ENCODE data around the gene OBP2A.
A peak's percentile ranks its signal among the peaks of the same experiment; 100 is the strongest.
"Not testable (repeated sequence)": the region's sequence is repeated elsewhere in the genome, so short reads cannot be mapped to it uniquely, and the experiment has no call there.

OBP2A gene

DNA sequence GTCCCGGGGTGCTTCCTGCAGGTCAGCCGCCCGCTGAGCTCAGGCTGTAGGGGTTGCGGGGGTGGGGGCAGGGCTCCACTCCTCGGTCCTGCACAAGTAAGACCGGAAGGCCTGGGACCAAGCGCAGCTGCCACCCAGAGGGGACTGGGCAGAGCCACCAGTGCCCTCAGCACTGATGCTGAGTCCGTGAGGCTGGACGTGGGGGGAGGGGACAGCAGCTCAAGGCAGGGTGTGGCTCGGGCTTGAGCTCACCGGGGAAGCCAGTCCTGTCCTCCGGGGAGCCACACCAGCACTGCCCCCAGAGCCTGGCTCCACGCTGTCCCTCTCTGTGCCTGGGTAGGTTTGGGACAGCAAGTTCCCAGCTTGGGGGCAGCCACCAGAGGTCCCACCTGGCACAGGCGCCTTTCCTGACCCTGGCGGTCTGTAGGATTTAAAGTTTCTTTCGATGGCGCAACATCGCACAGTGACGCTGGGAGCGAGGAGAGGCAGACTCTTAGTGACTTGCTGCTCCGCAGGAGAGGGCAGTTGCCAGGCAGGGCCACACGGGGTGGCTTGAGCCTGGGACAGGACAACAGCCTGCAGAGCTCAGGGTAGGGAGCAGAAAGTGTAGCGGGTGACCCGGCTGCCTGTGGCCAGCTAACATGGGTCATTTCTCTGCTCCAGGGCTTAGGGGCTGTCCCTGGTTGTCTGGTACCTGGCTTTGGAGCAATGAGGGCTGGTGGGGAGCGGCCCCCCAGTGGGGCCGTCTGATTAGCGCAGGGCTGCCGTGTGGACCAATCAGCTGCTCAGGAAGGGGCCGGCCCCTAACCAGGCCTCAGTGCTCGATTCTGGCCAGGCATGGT, 19.0 kb upstream of the OBP2A start:
- DNase-seq, result no peak

DNA sequence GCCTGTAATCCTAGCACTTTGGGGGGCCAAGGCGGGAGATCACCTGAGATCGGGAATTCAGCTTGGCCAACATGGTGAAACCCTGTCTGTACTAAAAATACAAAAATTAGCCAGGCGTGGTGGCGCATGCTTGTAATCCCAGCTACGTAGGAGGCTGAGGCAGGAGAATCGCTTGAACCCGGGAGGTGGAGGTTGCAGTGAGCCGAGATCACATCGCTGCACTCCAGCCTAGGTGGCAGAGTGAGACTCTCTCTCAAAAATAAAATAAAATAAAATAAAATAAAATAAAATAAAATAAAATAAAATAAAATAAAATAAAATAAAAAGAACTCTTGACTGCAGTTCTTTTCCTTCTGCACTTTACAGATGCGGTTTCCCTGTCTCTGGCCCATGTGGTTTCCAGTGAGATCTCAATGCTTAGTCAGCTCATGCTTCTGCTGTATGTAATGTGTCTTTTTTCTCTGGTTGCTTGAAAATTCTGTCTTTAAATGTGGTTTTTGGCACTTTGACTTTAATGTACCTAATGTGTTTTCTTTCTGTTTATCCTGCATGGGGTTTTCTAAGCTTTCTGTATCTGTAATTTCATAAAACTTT, 17.0 kb upstream of the OBP2A start:
- not testable (repeated sequence) for DNase-seq

DNA sequence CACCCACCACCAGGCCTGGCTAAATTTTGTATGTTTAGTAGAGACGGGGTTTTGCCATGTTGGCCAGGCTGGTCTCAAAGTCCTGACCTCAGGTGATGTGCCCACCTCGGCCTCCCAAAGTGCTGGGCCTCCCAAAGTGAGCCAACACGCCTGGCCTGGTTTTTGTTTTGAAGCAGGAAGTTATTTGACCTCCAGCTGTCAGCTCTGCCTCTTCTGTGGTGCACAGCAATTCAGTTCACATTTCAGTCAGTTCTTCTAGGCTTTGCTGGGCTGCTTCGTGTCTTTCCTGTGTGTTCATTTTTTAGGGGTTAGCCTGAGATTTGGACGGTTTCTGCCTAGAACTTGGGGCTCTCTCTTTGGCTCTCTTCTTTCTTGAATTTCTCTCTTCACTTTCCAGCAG, 15.8 kb upstream of the OBP2A start:
- DNase-seq, result no peak

DNA sequence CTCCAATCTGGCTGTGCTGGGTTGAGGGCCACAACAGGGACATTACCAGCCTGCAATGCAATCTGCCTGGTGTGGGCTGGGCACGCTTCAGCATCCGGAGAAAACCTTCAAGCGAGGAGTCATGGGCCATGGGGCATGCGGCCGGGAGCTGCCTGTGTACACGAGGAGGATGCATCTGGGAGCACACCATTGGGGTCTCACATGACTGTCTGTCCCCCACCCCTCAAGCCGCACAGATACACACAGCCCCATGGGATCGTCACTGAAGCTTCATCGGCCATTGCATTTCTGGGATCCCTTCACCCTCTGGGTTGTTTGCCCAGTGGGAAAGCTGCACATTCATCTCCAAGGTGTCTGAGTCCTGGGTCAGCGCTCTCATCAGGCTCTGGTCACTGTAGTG, 14.8 kb upstream of the OBP2A start:
- DNase-seq, result no peak

DNA sequence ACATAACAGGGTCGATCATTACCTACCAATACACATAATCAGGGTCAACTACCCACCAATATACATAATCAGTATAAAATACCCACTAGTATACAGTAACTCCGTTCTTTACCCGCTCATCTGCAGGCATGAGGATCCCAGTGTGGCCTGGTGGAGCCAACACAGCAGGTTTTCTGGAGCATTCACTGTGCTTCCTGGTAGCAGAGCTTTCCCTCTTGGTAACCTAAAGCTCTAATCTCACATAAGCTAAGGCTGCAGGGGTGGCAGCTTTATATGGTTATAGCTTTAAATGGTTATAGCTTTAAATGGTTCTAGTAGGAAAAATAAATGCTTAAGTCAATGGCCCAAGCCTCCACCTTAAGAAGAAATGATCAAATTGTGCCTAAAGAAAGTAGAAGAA, 12.8 kb upstream of the OBP2A start:
- no peak for DNase-seq

DNA sequence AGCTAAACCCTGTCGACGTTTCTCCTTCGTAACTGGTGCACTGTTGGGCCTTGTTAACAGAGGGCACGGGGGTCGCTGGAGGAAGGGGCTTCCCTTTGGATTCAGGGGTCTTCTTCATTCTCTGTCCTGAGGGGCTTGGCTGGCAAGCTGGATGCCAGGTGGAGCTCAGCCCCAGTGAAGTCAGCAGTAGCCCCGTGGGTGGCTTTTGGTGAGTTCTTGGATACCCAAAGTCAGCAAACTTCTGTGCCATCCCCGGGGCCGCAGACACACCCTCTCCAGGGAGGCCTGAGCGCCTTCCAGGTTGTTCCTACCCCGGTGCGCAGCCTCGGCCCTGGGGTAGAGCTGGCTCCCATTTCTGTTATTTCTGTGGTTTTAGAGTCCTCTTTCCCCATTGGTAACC, 12.3 kb upstream of the OBP2A start:
- no peak for DNase-seq

DNA sequence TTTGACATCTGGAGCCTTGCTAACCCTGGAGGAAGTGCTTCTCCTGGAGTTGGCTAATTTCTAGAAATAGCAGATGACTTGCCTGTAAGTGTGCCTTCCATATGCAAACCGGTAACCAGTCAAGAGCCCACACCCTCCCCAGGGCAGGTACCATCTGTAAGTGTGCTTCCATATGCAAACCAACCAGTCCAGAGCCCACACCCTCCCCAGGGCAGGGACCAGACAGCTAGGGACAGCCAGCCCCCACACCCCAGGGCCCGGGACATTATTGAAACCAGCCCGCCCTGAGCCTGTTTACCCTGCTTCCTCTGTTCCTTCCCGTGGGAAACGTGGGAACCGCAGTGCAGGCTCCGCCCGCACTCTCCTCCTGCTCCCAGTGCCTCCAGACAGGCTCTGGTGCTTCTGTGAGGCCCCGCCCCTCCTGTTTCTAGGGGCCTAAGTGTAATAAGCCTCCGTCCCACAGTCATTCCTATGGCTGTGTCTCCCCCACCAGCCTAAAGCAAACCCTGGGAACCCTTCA, 11.7 kb upstream of the OBP2A start:
- DNase-seq, result not testable (repeated sequence)

DNA sequence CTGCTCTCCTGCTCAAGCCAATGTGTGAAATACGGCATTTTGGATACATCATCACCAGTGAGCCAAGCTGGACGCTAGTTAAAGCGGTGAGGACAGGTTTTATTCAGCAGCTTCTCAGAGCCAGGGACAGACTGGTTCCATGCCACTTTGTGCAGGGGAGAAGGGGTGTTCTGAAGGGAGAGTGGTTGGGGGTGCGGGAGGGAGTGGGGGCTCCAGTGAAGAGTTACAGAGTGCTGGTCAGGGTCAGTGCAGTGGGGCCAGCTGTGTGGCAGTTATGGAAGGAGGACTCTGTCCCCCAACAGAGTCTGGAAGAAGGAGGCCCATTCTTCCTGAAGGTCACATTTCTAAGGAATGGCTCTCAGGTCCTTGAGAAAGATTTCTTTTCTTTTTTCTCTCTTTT, 11.1 kb upstream of the OBP2A start:
- not testable (repeated sequence) for DNase-seq

DNA sequence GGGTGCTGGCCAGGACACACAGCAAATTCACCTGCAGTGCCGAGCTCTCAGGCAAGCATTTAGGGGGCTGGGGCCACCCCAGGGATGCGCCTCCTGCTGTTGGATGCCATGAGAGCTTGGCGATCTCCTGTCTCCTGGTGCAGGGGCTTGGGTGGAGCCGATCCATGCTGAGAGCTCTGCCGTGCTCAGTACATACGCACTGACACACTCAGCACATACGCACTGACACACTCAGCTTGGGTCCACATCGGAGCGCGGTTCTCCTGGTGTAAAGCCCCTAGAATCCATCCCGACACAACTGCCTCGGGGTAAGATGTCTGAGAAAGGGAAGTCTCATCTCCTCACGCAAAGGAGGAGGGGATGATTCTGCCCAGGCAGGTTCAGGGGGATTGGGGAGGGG, 10.3 kb upstream of the OBP2A start:
- not testable (repeated sequence) for DNase-seq

DNA sequence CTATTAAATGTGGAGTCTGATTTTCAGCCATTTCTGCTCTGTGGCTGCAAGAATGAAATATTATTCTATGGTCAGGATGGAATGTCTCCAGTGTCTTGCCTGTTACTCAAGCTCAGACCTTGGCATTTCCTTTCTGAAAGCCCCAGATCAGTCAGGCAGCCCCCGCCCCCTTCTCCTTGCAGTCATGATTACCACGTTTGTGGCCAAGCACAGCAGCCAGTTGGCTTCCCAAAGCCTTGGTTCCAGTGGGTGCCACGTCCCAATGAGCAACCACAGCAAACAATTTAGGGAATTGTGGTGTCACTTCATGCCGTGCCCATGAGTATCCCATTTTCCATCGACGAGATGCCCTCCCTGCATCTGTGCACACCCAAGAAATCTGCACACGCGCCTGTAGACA, 9.7 kb upstream of the OBP2A start:
- peak; percentile 14 for DNase-seq

DNA sequence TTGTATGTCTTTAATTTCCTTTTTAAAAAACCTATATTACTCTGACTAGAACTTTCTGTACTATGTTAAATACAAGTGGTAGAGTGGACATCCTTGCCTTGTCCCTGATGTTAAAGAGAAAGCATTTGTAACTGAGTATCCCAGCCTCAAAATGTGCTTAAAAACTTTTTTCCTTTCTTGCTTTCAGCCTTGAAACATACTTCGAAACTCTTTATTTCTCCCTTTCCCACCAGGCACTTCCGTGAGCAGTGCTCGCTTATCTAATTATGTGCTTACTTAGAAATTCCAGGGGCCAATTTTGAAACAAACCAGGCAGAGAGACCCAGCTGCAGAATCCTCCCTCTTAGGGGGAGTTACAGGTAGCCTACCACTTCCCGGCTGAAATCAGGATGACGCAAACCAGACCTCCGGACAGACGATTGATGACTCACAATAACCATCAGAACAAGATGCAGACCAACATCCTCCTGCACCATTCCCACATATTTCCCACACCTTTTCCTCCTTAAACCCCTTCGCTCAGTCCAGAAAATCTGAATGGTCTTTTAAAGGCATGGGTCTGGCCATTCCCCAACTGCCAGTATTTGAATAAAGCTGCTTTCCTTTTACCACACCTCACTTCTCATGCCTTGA, 2.5 kb upstream of the OBP2A start:
- peak; percentile 83 for DNase-seq

DNA sequence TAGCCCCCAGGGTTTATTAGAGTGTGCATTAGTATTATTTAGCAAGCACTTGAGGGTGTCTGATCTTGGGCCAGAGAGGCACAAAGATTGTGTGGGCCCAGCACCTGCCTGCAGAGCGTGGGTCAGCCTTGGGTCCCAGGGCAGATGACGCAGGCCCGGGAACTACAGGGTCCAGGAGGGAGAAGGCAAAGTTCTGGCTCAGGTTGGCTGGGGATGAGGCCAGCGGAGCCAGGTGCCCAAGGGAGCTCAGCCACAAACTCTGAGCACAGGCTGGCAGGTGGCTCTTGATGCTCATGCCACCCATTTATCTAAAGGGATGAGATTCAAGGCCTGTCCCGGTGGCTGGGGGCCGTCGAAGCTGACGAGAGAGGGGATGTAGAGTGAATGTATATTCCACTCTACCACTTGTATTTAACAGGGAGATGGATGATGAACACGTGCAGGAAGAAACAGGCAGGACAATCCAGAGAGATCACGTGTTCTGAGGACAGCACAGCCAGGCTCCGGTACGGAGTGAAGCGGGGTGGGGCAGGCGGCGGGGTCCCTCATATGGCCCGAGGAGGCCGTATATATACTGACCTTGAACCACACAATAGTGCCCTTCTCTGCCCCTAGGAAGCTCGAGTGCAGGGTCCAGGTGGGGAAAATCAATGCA, 818 bp upstream of the OBP2A start:
- DNase-seq, result no peak

DNA sequence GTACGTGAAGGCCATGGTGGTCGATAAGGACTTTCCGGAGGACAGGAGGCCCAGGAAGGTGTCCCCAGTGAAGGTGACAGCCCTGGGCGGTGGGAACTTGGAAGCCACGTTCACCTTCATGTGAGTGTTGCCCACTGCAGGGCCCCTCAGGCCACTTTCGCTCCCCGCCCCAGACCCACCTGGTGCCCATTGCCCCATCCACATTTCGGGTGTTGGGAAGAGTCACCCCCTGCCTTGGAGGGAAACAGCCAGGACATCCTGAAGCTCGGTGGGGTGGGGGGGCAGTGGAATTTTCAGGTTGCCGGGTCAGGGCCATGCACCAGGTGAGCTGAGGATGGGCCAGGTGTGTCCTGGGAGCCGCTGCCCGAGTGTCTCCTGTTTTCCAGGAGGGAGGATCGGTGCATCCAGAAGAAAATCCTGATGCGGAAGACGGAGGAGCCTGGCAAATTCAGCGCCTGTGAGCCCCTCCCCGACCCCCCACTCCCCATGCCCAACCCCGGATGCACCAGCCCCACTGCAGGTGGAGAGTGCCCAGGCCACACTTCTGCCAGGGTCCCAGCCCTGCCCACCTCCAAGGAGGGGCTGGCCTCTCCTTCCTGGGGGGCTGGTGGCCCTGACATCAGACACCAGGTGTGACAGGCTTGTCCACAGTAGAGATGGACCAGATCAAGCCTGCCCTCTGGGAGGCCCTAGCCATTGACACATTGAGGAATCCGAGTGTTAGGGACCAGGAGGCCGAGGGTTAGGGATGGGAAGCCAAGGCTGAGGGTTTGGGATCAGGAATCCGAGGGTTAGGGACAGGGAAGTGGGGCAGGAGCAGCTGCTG, 1.1 kb downstream of the OBP2A start:
- DNase-seq, result not testable (repeated sequence)

DNA sequence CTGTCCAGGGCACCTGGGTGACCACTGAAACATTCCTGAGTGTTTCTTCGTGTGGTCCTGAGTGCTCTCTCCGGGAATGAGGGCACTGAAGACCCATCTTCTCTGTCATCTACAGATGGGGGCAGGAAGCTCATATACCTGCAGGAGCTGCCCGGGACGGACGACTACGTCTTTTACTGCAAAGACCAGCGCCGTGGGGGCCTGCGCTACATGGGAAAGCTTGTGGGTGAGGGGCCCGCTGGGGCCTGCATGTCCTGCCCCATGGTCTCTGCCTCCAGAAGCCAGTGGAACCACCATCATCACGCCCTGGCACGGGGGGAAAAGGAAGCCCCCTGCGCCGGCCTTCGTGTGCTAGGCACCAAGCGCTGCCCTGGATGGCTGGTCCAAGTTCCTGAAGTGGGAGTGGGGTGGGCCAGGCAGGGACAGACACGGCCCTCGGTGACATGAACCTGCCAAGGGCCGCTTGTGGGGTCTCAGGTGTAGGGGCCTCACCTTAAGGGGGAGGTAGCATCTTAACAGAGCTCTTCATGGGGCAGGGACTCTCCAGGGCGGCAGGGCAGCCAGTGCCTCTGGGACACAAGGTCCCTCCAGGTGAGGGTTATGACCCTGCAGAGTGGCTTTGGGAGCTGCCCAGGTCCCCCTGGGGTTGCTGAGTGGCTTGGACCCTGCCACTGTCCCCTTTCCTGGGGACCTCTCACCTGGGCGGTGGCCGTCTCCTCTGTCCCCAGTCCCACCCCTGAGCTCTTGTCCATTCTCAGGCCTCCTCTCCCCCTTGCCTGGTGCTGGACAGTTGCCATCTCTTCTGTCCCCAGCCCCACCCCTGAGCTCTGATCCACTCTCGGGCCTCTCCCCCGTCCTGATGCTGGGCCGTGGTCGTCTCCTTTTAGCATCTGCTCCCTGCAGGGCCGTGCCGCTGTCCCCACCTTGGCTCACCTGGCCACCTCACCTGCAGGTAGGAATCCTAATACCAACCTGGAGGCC, 2.1 kb downstream of the OBP2A start:
- DNase-seq, result no peak

DNA sequence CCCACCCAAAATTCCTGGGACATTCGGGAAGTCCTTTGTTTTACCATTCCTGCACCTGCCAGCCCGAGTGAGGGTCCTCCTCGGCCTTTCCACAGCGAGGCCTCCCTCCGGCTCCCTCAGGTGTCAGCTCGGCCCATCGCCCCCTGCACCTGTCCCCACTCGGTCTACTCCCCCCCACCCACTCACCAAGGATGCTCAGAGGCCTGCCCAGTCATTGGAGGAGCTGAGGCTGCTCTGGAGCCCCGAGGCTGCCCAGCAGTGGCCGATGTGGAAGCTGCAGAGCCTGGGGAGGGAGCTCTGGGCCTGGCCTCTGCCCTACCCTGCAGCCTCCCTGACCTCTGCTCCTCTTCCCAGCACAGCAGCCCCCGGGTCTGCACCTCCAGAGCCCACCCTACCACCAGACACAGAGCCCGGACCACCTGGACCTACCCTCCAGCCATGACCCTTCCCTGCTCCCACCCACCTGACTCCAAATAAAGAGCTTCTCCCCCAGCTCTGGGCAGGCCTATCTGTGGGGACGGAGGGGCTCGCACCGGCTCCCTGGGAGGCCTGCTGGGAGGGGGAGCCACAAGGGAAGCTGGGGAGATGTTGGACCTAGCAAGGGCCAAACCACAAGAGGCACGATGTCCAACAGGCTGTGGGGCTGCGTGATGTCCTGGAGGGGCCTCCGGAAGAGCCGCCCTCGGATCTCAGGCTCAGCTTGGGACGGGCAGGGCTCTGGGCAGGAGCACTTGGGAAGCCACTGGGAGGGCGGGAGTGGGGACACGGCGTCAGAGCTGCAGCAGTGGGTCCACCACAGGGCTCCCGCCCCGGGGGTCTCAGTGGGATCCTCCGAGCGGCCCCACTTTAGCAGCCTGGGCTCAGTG, 3.8 kb downstream of the OBP2A start:
- DNase-seq, result not testable (repeated sequence)

DNA sequence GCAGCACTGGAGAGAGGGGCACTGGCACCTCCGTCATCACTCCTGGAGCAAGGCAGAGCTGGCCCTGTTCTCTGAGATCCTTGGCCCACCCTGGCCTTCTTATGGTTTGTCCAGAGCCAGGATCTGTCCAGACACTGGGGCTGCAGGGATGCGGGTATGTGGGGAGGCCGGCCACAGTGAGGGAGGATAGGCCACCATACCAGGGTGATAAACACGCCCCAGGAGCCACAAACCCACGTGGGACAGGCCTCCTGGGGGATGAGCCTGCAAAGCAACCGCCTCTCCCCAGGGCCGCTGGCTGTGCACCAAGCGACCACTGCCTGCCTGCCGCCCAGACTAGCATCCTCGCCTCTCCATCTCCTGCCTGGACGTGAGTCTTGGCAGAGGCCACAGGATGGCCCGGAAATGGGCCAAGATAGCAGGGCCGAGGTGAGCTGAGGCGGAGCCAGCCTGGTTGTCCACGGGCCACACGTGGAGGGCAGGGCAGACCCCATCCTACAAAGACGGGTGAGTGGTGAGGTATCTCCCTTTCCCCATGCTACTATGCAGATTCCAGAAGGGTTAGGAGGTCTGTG, 4.5 kb downstream of the OBP2A start:
- no peak for DNase-seq

DNA sequence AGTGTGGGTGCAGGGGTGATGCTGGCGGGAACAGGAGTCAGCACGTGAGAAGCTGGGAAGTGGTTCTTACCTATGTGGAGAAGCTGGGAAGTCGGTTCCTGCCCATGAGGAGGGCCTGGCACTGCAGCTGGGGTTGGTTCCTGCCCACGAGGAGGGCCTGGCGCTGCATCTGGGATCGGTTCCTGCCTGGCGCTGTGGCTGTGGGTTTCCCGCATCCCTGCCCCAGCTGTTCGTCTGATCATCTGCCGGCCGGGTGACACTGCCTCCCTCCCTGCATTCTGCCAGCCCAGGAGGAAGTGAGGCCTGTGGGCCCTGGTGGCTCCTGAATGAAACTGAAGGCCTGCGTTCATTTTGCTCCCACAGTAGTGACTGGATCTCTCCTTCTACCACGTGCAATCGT, 5.1 kb downstream of the OBP2A start:
- no peak for DNase-seq

DNA sequence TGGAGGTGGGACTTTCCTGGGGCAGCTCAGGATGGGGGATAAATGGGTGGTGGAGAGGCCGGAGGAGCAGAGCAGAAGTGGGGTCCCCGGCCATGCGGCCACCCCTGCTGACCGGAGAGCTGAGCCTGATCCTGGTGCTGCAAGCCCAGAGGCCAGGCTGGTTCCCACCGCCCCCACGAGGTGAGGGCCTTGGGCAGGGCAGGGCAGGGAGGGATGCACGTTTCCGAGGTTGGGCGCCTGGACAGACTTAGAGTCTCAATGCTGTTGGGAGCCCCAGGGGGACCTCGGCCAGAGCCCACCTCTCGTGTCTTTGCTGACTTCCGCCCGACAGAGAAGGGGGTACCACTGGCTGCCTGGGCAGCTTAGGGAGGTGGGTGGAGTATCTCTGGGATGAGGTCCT, 5.5 kb downstream of the OBP2A start:
- no peak for DNase-seq

DNA sequence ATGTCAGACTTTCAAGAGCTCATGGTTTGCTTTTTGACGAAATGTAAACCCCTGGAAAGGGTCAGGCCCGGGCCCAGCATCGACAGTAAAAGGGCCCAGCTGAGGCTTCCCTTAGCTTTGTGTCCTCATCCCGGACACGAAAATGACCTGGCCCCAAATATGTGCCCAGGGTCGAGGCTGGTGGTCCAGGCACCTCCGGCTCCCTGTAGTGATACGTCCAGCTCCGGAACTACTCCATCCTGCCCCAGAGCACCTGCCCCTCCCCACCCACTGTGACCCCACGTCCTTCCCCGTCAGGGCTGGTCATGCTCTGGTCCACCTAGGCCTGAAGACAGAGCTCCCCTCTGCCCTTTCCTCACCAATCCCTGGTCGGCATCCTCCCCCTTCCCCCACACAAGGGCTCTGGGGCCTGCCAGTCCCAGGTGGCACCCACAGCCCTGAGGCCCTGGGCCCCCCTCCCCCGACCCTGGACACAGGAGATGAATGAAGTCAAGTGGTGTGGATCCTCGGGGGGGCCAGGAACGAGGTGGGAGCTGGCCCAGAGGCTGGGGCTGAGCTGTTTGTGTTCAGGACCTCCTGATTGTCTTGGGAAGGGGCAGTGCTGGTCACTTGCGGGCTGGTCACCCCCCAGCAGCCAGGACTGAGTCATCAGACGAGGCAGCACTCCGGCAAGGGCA, 6.2 kb downstream of the OBP2A start:
- no peak for DNase-seq

Measured in kidney glomerular epithelial cell (primary cell).